ENCODE data around the gene IL24. TPM values are rescaled to one million over a fixed set of nuclear protein-coding genes. Genes with fewer than 3 reads are reported as not detected.
A peak's percentile ranks its signal among the peaks of the same experiment; 100 is the strongest.

IL24 gene
- total RNA-seq, 4 donors from 2014 or later, result not detected

- peaks cover 0 to 7% (median 3%) of the 10 kb centered on the region in 4 donors for H3K36me3 ChIP-seq
- H3K9me3 ChIP-seq, result no peaks in the 10 kb centered on the region
- DNase-seq, result no peak
- no peak overlapping the region for H3K4me3 ChIP-seq
- no peaks in the 10 kb centered on the region for H3K27me3 ChIP-seq
- TF ChIP-seq POLR2AphosphoS5 (IDR thresholded peaks at IDR 0.05) (no peak), POLR2A (IDR thresholded peaks at IDR 0.05) (no peak), CTCF (IDR thresholded peaks at IDR 0.05) (no peak), EP300 (IDR thresholded peaks at IDR 0.05; ENCODE audit: low read depth) (no peak)
- H3K27ac ChIP-seq, result peak overlapping the region; percentile 10 to 89 (median 83)
- WGBS, 2 donors (ENCODE audit: low coverage in 1 of 2), result 60 to 100% methylated on average over 1 to 6 of the region's 6 CpGs
- peaks cover 3 to 40% (median 20%) of the 10 kb centered on the region in 4 donors for H3K4me1 ChIP-seq
- in situ Hi-C loops (cut with MboI; ENCODE audit: low pct_ligation_motif_present in 1 of 4, low pct_unique_long_range_greater_than_20kb in 1 of 4, low sequenced_read_pairs in 3 of 4), result no loop called here
- intact Hi-C loops (cut with DNase I; ENCODE audit: low total_unique reads), result no loop called here
Measured at GRCh38 chr1:206937425-206937824, 40.2 kb downstream of the IL24 start.

GRCh38 chr1:206939131-206939530, 41.9 kb downstream of the IL24 start:
- TF ChIP-seq POLR2AphosphoS5 (IDR thresholded peaks at IDR 0.05) (peak in 2 of 3 donors; percentile 21 to 24), CTCF (IDR thresholded peaks at IDR 0.05) (no peak)
- WGBS, 2 donors (ENCODE audit: low coverage in 1 of 2), result 66 to 80% methylated on average over 1 to 13 of the region's 13 CpGs
- Histone ChIP-seq H3K4me3 (no peak overlapping the region), H3K4me1 (peaks cover 3 to 45% (median 24%) of the 10 kb centered on the region in 4 donors), H3K36me3 (peaks cover 0 to 4% (median 0%) of the 10 kb centered on the region in 4 donors), H3K27me3 (no peaks in the 10 kb centered on the region), H3K9me3 (no peaks in the 10 kb centered on the region), H3K27ac (peak overlapping the region; percentile 82 to 89 (median 83))
- in situ Hi-C loops (cut with MboI; ENCODE audit: low pct_ligation_motif_present in 1 of 4, low pct_unique_long_range_greater_than_20kb in 1 of 4, low sequenced_read_pairs in 3 of 4) (no loop called here), intact Hi-C loops (cut with DNase I; ENCODE audit: low total_unique reads) (no loop called here)
- no peak for DNase-seq

- in situ Hi-C loops (cut with MboI; ENCODE audit: low pct_ligation_motif_present in 1 of 4, low pct_unique_long_range_greater_than_20kb in 1 of 4, low sequenced_read_pairs in 3 of 4), result no loop called here
- H3K4me1 ChIP-seq, result peaks cover 3 to 45% (median 24%) of the 10 kb centered on the region in 4 donors
- DNase-seq, result peak; percentile 75
- no peaks in the 10 kb centered on the region for H3K9me3 ChIP-seq
- H3K36me3 ChIP-seq, result peaks cover 0 to 4% (median 0%) of the 10 kb centered on the region in 4 donors
- no peak overlapping the region for H3K4me3 ChIP-seq
- 65 to 71% methylated on average over 2 to 9 of the region's 9 CpGs for WGBS, 2 donors (ENCODE audit: low coverage in 1 of 2)
- H3K27me3 ChIP-seq, result no peaks in the 10 kb centered on the region
- H3K27ac ChIP-seq, result peak overlapping the region; percentile 82 to 89 (median 83)
- TF ChIP-seq POLR2A (IDR thresholded peaks at IDR 0.05) (peak; percentile 18), EP300 (IDR thresholded peaks at IDR 0.05; ENCODE audit: low read depth) (no peak), CTCF (IDR thresholded peaks at IDR 0.05) (no peak), POLR2AphosphoS5 (IDR thresholded peaks at IDR 0.05) (peak in 2 of 3 donors; percentile 32 to 56)
- intact Hi-C loops (cut with DNase I; ENCODE audit: low total_unique reads), result no loop called here
Measured at GRCh38 chr1:206939841-206940587, 42.8 kb downstream of the IL24 start.

GRCh38 chr1:206940588-206940936, 43.3 kb downstream of the IL24 start:
- intact Hi-C loops (cut with DNase I; ENCODE audit: low total_unique reads), result no loop called here
- H3K27ac ChIP-seq, result peak overlapping the region; percentile 82 to 89 (median 83)
- in situ Hi-C loops (cut with MboI; ENCODE audit: low pct_ligation_motif_present in 1 of 4, low pct_unique_long_range_greater_than_20kb in 1 of 4, low sequenced_read_pairs in 3 of 4), result no loop called here

More at GRCh38 chr1:206940588-206940936, 43.3 kb downstream of the IL24 start:
- H3K27me3 ChIP-seq, result no peaks in the 10 kb centered on the region
- peaks cover 3 to 45% (median 24%) of the 10 kb centered on the region in 4 donors for H3K4me1 ChIP-seq
- no peak for DNase-seq
- no peak overlapping the region for H3K4me3 ChIP-seq
- no peak for TF ChIP-seq POLR2A (IDR thresholded peaks at IDR 0.05)
- TF ChIP-seq POLR2AphosphoS5 (IDR thresholded peaks at IDR 0.05), result peak in 1 of 3 donors; percentile 1
- 0 to 51% methylated on average over 2 to 3 of the region's 3 CpGs for WGBS, 2 donors (ENCODE audit: low coverage in 1 of 2)
- H3K9me3 ChIP-seq, result no peaks in the 10 kb centered on the region
- H3K36me3 ChIP-seq, result no peaks in the 10 kb centered on the region
